ENCODE results near the gene PDHX.
"Not testable (repeated sequence)": the region's sequence is repeated elsewhere in the genome, so short reads cannot be mapped to it uniquely, and the experiment has no call there.

- not testable (repeated sequence) for TF ChIP-seq ATF7 (IDR thresholded peaks at IDR 0.05; ENCODE audit: low read depth); DPF2 (IDR thresholded peaks at IDR 0.05); POLR2AphosphoS5 (IDR thresholded peaks at IDR 0.05; ENCODE audit: low read length); IKZF1 (conservative IDR thresholded peaks at IDR 0.05); SMC3 (IDR thresholded peaks at IDR 0.05; ENCODE audit: borderline replicate concordance, low read length); RCOR1 (conservative IDR thresholded peaks at IDR 0.05; ENCODE audit: low read depth, low read length); TBL1XR1 (IDR thresholded peaks at IDR 0.05; ENCODE audit: low read depth, low read length); ELK1 (IDR thresholded peaks at IDR 0.05; ENCODE audit: low read depth, low read length); ZZZ3 (IDR thresholded peaks at IDR 0.05; ENCODE audit: control insufficient read depth, insufficient read length, low read depth)
- TF ChIP-seq NFYB (IDR thresholded peaks at IDR 0.05; ENCODE audit: insufficient read depth, low read depth, low read length): peak; percentile 74
- TF ChIP-seq, protein P1, sequence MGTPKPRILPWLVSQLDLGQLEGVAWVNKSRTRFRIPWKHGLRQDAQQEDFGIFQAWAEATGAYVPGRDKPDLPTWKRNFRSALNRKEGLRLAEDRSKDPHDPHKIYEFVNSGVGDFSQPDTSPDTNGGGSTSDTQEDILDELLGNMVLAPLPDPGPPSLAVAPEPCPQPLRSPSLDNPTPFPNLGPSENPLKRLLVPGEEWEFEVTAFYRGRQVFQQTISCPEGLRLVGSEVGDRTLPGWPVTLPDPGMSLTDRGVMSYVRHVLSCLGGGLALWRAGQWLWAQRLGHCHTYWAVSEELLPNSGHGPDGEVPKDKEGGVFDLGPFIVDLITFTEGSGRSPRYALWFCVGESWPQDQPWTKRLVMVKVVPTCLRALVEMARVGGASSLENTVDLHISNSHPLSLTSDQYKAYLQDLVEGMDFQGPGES (IDR thresholded peaks at IDR 0.05): not testable (repeated sequence)
- TF ChIP-seq, protein P2, sequence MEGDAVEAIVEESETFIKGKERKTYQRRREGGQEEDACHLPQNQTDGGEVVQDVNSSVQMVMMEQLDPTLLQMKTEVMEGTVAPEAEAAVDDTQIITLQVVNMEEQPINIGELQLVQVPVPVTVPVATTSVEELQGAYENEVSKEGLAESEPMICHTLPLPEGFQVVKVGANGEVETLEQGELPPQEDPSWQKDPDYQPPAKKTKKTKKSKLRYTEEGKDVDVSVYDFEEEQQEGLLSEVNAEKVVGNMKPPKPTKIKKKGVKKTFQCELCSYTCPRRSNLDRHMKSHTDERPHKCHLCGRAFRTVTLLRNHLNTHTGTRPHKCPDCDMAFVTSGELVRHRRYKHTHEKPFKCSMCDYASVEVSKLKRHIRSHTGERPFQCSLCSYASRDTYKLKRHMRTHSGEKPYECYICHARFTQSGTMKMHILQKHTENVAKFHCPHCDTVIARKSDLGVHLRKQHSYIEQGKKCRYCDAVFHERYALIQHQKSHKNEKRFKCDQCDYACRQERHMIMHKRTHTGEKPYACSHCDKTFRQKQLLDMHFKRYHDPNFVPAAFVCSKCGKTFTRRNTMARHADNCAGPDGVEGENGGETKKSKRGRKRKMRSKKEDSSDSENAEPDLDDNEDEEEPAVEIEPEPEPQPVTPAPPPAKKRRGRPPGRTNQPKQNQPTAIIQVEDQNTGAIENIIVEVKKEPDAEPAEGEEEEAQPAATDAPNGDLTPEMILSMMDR (IDR thresholded peaks at IDR 0.05 in 2 of 3, conservative IDR thresholded peaks at IDR 0.05 in 1 of 3; ENCODE audit: control insufficient read depth in 2 of 3, extremely low read depth in 1 of 3, insufficient read depth in 1 of 3, low read depth in 3 of 3, low read length in 3 of 3): not testable (repeated sequence)
- TF ChIP-seq, protein P3, sequence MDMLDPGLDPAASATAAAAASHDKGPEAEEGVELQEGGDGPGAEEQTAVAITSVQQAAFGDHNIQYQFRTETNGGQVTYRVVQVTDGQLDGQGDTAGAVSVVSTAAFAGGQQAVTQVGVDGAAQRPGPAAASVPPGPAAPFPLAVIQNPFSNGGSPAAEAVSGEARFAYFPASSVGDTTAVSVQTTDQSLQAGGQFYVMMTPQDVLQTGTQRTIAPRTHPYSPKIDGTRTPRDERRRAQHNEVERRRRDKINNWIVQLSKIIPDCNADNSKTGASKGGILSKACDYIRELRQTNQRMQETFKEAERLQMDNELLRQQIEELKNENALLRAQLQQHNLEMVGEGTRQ (IDR thresholded peaks at IDR 0.05; ENCODE audit: borderline replicate concordance, low read depth, low read length): not testable (repeated sequence)
- TF ChIP-seq, protein P4, sequence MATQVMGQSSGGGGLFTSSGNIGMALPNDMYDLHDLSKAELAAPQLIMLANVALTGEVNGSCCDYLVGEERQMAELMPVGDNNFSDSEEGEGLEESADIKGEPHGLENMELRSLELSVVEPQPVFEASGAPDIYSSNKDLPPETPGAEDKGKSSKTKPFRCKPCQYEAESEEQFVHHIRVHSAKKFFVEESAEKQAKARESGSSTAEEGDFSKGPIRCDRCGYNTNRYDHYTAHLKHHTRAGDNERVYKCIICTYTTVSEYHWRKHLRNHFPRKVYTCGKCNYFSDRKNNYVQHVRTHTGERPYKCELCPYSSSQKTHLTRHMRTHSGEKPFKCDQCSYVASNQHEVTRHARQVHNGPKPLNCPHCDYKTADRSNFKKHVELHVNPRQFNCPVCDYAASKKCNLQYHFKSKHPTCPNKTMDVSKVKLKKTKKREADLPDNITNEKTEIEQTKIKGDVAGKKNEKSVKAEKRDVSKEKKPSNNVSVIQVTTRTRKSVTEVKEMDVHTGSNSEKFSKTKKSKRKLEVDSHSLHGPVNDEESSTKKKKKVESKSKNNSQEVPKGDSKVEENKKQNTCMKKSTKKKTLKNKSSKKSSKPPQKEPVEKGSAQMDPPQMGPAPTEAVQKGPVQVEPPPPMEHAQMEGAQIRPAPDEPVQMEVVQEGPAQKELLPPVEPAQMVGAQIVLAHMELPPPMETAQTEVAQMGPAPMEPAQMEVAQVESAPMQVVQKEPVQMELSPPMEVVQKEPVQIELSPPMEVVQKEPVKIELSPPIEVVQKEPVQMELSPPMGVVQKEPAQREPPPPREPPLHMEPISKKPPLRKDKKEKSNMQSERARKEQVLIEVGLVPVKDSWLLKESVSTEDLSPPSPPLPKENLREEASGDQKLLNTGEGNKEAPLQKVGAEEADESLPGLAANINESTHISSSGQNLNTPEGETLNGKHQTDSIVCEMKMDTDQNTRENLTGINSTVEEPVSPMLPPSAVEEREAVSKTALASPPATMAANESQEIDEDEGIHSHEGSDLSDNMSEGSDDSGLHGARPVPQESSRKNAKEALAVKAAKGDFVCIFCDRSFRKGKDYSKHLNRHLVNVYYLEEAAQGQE (IDR thresholded peaks at IDR 0.05; ENCODE audit: low read depth, low read length): not testable (repeated sequence)
These were observed 2.9 kb upstream of the PDHX start for GRCh38 chr11:34913556-34913955.

Measured in GM12878 (cell line).